ENCODE measurements around the gene CCN2. TPM values are rescaled to one million over a fixed set of nuclear protein-coding genes. Genes with fewer than 3 reads are reported as not detected.

The CCN2 gene
- total RNA-seq, 1 experiment from 2014 or later: 3.1 TPM

DNA sequence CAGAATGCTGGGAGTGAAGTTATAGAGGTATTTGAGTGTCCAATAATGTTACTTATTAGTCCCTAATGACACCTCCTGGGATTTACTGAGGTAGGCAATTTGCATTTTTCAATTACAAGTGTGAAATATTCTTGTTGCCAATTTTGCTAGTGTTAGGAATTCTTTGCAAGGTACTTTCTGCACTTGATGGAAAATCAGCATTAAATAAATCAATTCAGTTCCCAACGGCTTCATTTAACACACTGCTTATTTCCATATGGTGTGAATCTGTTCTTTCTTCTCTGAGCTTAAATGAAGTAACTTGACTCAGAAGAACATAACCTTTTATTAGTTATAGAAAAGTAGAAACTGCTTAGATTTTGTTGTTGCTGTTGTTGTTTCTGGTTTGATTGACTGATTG lies 21.2 kb downstream of the CCN2 start (continued):
- TF ChIP-seq SRF (IDR thresholded peaks at IDR 0.05; ENCODE audit: low read depth): no peak

DNA sequence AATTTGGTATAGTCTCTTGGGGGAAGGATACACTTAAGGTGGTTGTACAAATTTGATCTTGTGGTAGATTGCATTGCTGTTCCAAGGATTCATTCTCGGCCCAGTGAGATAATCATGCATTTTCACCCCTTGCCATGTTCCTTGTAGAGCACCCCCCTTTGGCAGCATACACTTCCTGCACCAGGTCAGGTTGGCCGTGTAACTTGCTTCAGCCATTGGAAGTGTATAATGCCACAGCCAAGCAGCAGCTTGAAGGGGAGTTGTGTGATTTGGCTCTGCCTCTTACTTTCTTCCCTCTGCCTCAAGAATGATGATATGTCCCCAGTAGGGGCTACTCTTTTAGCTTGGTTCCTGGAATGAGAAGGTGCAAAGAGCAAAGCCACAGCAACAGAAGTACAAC lies 21.9 kb downstream of the CCN2 start:
- Histone ChIP-seq H3K4me1 (ENCODE audit: control insufficient read depth in 1 of 2, insufficient read depth in 2 of 2, low read length in 2 of 2) (peaks cover 0 to 7% of the 10 kb centered on the region in 2 experiments; a peak in 2 of 4 replicates), H3K9me2 (ENCODE audit: insufficient read depth) (no peaks in the 10 kb centered on the region), H3K27me3 (ENCODE audit: insufficient read depth, low read length) (no peaks in the 10 kb centered on the region), H3K9me3 (ENCODE audit: control insufficient read depth in 1 of 2, insufficient read depth in 1 of 2, low read depth in 1 of 2, low read length in 2 of 2) (no peaks in the 10 kb centered on the region), H3K4me3 (replicated peaks in 1 of 2; ENCODE audit: low read depth in 1 of 2, low read length in 2 of 2) (no peak overlapping the region), H3K36me3 (ENCODE audit: control insufficient read depth in 1 of 2, insufficient read depth in 2 of 2, low read length in 2 of 2) (no peaks in the 10 kb centered on the region), H3K79me2 (ENCODE audit: insufficient read depth, low read length) (no peaks in the 10 kb centered on the region), H3K9ac (ENCODE audit: low read length) (no peak overlapping the region), H4K20me1 (ENCODE audit: insufficient read depth) (no peaks in the 10 kb centered on the region), H3K4me2 (ENCODE audit: low read length) (no peak overlapping the region), H3K27ac (ENCODE audit: low read depth, low read length) (no peak overlapping the region), H2AFZ (ENCODE audit: low read depth, low read length, poor library complexity, severe bottlenecking) (no peak overlapping the region)
- BruUV-seq (replicated peaks): no TSS peak
- ATAC-seq (peak; percentile 68), DNase-seq (ENCODE audit: low read depth, low spot score) (no peak)
- RAD21 ChIA-PET (ENCODE audit: low non-redundant PET in 1 of 2, low total read pairs in 2 of 2, uncharacterized antibody in 2 of 2, unreplicated experiment in 2 of 2): no interaction called here
- CTCF ChIA-PET: no interaction called here
- POLR2A ChIA-PET: no interaction called here
- intact Hi-C loops (cut with micrococcal nuclease): no loop called here
- TF ChIP-seq, protein P1, sequence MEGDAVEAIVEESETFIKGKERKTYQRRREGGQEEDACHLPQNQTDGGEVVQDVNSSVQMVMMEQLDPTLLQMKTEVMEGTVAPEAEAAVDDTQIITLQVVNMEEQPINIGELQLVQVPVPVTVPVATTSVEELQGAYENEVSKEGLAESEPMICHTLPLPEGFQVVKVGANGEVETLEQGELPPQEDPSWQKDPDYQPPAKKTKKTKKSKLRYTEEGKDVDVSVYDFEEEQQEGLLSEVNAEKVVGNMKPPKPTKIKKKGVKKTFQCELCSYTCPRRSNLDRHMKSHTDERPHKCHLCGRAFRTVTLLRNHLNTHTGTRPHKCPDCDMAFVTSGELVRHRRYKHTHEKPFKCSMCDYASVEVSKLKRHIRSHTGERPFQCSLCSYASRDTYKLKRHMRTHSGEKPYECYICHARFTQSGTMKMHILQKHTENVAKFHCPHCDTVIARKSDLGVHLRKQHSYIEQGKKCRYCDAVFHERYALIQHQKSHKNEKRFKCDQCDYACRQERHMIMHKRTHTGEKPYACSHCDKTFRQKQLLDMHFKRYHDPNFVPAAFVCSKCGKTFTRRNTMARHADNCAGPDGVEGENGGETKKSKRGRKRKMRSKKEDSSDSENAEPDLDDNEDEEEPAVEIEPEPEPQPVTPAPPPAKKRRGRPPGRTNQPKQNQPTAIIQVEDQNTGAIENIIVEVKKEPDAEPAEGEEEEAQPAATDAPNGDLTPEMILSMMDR (IDR thresholded peaks at IDR 0.05 in 2 of 3, conservative IDR thresholded peaks at IDR 0.05 in 1 of 3; ENCODE audit: borderline replicate concordance in 1 of 3, insufficient read depth in 1 of 3, low read depth in 2 of 3, low read length in 2 of 3): peak in 2 of 3 experiments; percentile 37 to 38; a peak in 4 of 6 replicates
- TF ChIP-seq ELF1 (IDR thresholded peaks at IDR 0.05; ENCODE audit: borderline replicate concordance, low read depth) (no peak), POLR2AphosphoS5 (IDR thresholded peaks at IDR 0.05; ENCODE audit: low read depth, low read length) (no peak), RAD21 (IDR thresholded peaks at IDR 0.05; ENCODE audit: low read depth) (no peak), EZH2phosphoT487 (IDR thresholded peaks at IDR 0.05; ENCODE audit: borderline replicate concordance) (no peak)
